ENCODE data around the gene MYL12A.
"Not testable (repeated sequence)": the region's sequence is repeated elsewhere in the genome, so short reads cannot be mapped to it uniquely, and the experiment has no call there.

MYL12A gene

DNA sequence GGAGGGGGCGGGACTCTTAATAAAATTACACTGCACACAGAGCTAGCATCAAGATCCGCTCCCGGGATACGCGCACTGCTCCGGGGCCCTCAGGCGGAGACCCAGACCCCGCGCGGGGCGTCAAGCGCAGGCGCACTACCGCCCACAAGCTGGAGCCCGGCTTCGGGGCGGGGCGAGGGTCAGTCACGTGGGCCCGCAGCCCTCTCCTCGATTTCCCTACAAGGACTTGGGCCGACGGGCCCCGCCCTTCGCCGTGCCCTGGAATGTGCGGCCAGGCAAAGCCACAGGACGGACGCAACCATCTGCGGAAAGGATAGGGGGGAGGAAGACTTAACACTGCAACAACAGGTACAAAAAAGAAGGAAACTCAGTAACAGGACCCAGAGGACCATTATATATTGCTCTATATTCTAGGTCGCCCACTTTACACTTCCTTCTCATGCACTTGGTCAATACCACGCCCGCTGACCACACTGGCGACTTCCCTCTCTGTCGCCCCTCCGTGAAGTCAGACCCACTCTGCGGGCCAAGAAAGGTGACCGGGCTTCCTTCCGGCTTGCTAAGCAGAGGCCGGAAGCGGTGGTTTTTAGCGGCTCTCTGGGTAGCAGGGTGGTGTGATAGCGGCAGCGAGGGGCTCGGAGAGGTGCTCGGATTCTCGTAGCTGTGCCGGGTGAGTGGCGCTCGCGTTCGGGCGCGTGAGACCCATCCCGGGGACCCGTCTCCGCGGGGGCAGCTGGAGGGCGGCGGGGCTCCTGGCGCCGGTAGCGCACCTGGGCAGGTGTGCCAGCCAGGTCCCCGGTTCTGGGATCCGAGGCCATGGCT lies at the start of gene MYL12A:
Gene MYL12A, plus strand, starts transcription at position 562 of the 822 bp plus-strand sequence. CDS start 5,447 bp downstream, outside the sequence.
- peak; percentile 98 for DNase-seq (ENCODE audit: low read depth)

DNA sequence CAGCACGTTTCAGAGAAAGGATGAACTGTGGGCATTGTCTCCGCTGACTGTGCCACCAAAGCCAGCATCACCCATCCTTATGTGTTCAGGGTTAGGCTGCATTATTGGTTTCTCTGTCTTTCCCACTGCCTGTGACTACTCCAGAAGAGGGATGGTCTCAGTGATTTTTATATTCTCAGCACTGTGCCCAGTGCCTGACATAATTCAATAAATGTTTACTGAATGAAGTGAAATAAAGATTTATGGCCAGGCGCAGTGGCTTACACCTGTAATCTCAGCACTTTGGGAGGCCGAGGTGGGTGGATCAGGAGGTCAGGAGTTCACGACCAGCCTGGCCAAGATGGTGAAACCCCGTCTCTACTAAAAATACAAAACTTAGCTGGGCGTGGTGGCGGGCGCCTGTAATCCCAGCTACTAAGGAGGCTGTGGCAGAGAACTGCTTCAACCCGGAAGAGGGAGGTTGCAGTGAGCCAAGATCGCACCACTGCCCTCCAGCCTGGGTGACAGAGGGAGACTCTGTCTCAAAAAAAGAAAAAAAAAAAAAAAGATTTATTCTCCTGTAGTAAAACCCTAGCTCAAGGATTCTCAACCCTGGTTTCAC lies 49.2 kb upstream of the MYL12A start:
- DNase-seq (ENCODE audit: low read depth) = not testable (repeated sequence)

DNA sequence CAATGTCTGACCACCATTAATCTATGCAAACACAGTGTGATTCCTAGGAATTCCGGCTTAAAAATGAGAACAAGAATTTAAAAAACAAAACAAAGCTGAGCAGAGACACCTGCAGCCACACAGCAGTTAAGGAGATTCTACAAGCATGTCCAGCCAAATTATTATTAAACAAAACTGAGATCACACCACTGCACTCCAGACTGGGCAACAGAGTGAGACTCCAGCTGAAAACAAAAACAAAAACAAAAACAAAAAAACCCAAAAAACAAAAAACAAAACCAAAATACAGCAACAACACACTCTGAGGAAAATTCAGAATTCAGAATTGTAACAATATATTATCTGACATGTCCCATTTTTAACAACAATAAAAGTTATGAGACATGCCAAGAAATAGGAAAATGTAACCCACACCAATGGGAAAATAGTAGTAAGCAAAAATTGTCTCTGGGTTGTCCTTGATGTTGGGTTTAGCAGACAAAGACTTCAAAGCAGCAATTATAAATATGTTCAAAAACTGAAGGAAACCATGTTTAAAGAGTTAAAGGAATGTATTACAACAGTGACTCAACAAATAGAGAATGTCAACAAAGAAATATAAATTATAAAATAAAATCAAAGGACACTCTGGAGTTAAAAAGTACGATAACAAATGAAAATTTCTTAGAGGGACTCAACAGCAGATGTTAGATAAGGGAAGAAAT lies 47.5 kb upstream of the MYL12A start:
- DNase-seq (ENCODE audit: low read depth) = no peak

DNA sequence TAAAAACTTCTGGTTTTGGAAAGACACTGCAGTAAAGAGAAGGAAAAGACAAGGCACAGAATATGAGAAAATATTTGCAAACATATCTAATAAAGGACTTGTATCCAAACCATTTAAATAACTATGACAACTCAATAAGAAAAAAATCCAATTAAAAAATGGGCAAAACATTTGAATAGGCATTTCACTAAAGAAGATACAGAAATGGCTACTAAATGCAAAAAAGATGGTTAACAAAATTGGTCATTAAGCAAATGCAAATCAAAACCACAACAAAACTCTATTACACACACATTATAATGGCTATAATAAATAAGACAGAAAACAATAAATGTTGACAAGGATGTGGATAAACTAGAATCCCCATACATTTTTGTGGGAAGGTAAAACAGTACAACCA lies 42.4 kb upstream of the MYL12A start:
- DNase-seq (ENCODE audit: low read depth) = no peak

DNA sequence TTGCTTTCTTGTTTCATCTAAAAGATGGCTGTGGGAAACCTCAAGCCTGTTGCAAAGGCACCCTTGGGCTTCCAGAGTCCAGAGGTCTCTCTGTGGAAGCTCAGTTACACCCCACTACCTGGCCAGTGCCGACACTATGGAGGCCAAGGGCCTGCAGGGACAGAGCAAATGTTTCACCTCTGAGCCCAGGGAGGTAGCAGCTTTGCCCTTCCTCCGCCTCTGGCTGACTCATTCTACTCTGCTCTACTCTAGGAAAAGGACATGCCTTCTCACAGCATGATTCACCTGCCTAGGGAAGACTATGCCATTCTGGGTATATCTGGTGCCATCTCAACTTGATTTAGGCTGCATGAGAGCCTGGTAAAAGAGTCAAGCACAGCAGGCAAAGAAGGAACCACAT lies 40.0 kb upstream of the MYL12A start:
- peak; percentile 61 for DNase-seq (ENCODE audit: low read depth)

DNA sequence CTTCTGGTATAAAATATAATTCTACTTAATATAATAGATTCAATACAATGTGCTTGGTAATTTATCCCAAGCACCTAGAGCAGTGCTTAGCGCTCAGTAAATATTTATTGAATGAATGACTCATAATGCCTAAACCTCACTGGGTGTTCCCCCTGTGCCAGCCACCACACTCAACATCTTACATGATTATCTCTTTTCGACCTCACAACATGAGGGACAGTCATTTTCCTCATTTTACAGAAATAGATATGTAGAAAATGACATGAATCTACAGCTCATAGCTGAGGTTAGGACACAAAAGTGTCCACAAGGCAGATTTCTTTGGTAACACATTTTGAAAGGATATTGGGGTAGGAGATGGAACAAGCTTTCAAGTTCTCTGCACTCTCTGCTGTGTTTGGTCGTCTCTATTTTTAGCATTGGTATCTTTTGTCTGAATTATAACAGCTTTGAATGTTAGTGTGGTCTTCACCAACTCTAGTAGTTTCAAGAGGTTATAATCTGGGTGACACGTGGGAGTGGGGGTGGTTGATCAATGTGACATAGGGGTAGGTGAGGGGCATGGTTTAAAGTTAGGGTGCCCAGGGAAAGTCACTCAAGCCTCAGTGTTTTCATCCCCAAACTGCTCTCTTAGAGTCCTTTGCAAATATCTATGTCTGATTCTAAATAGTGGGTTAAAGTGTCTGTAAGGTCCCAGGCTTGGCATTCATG lies 37.6 kb upstream of the MYL12A start:
- DNase-seq (ENCODE audit: low read depth) = peak; percentile 20

DNA sequence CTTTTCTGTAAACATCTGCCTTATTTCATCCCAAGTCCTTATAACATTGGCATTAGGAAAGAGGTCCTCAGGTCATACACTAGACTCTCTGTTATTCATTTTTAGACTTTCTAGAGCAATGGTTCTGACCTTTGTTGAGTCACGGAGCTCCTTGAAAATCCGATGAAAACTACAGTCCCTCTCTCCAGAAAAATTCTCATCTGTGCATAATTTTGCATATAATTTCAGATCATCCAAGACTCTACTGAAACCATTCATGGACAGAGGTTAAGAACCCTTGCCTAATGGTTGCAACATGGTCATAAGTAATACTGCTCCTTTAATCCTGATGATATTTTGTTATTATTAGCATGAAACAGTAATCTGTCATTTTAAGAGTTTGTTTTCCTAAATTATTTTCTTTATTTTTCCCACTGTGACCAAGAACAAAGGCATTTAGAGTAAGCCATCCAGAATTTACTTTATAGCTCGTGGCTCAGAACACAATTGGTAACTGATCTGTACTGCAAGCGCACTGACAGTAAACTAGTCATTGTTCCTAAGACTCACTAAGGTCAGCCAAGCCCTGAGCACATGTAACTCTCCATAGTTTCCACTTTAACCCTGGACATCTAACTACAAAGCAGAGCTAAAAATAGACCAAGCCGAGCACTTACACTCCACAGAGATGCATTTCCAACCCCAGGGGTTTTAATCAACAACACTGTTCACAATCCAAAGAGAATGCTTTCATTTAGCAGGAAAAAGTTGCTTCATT lies 36.2 kb upstream of the MYL12A start:
- no peak for DNase-seq (ENCODE audit: low read depth)

DNA sequence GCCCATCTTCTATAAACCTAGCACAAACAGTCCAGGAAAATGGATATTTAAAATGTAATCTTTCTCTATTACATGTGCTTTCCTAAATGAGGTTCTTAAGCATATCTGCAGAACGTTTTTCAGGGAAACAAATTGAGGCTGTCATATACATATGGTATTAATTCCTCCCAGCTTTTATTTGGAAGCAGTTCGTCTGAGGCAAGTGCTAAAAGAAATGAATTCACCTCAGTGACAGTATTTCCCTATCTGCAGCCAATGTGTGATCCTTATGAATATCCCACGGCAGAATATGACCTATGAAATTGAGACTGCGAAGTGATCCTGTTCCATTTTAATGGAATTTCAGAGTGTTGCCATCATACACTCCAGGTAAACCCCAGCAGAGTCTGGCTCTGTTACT lies 34.9 kb upstream of the MYL12A start:
- no peak for DNase-seq (ENCODE audit: low read depth)

DNA sequence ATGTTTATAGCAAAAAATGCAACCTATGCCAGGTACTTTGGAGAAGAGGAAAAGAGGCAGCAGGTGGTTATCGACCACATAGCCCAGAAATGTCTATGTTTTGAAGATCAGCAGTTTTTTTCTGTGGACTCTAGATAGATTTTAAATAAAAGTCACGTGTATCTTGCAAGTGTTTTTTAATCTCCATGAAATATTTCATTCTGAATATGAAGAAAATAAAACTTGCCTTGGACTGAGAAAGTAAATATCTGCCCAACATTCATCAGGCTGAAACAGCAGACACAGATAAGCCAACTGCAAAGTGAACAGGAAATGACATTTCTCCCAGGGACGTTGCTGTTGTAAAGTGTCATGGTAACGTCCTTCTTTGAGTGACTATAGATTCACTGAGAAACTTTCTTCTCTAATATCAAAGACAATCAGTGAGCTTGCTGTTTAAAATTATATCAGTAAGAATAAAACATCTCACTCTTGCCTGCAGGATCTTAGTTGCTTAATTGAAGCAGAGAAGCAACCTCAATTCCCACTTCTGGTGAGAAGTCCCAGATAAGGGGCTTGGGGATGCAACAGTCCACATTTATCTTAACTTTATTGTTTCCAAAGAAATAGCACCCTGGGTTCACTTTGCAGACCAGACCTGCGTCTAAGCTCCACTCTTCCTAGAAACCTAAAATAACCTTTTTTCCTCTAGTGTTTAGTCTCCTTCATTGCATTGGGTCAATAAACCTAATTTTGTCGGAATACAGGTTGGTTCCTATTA lies 34.1 kb upstream of the MYL12A start:
- DNase-seq (ENCODE audit: low read depth) = no peak

DNA sequence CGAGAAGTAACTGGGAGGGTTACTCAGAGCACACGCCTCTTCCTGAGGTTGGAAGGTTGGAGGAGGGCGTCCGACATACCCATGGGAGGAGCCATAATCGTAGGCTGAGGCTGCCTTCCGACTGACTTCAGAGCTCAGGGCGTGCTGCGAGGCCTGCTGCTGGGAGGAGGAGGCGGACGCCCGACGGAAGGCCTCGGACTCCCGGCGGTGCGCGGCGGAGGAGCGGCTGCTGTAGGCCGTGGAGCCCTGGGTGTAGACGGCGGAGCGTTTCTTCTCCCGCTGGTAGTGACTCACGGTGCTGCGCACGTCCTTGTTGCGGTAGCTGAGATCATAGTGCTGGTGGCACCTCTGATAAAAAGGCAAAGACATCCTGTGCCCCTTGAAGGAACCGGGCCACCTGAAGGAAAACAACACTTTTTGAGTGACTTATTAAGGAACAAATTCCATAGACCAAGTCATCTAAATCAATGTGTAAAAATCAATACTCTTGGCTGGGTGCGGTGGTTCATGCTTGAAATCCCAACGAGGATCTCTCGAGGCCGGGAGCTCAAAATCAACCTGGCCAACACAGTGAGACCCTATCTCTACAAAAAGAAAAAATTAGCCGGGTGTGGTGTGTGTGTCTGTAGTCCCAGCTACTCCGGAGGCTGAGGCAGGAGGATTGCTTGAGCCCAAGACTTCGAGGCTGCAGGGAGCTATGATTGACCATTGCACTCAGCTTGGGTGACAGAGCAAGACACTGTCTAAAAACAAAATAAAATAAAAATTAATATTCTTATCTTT lies 32.6 kb upstream of the MYL12A start:
- DNase-seq (ENCODE audit: low read depth) = no peak

DNA sequence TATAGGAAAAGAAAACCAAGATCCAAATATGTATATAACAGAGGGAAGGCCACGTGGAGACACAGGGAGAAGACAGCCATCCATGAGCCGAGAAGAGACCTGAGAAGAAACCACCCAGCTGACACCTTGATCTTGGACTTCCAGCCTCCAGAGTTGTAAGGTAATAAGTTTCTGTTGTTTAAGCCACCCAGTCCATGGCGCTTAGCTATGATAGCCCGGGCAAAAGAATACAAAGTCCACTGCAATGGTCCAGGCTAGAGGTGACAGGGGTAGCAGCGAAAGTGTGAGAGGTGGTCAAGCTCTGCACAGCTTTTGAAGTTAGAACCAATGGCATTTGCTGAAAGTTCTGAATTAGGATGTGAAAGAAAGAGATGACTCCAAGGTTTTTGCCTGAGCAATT lies 30.6 kb upstream of the MYL12A start:
- DNase-seq (ENCODE audit: low read depth) = no peak

DNA sequence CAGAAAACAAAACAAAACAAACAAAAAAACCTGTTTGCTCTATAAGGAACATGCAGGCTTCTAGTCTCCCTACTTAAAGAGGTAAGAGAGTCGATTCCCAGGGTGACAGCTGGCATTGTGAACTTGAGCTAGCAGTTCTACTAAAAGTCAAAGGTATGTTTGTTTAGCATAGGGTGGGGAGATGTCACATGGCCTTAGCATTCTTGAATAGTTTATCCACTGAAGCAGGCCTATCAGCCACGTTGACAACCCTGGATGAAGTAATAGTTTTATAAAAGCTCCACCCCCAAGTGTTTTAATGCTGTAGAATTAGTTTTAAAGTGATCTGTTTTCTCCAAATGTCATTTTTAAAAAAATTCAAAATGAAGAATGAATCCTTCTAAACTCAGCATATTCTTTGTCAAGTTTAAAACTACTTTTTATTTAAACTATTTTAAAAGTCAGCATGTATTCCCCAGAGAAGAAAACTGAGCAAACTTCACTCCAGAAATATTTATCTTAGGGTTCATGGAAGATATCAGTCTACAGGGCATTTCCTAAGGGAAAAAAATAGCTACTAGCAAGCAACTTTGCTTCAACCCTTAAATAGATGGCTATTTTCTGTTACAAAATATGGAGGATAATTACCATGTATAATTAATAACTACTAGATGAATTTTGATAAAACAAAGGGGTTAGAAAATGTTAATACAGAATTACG lies 29.5 kb upstream of the MYL12A start:
- DNase-seq (ENCODE audit: low read depth) = no peak

DNA sequence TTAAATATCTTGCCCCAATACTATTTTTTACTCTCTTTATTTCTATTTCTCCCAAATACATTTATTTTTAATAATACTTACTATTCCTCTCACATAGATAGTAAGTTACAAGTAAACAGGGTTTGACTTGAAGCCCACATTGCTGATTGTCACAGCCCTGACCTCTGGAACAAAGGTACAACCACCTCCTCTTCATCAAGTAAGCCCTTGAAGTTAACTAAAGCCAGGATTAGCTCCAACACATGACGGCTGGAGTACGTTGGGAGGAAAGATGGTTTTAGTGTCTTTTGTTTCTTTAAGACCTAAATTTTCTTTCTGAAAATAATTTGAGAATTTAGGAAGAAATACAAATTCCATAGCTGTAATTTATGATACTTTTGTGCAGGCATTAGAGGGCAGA lies 28.8 kb upstream of the MYL12A start:
- no peak for DNase-seq (ENCODE audit: low read depth)

DNA sequence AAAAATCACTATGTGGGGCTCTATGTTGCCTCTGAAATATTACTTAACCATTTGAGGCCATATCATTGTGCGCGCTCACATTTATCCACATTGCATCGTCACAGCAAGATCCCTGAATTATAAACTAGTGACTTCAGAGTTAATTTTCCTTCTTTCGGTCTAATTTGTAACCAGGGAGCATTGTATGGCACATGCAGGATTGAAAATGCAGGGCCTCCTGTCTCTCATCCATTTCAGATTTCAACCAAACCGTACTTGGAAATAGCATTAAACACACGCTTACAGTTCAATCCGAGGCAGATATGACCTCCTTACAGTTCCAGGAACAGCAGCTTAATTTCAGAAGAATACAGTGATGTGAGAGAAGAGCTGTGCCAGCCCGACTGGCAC lies 28.4 kb upstream of the MYL12A start:
- no peak for DNase-seq (ENCODE audit: low read depth)

DNA sequence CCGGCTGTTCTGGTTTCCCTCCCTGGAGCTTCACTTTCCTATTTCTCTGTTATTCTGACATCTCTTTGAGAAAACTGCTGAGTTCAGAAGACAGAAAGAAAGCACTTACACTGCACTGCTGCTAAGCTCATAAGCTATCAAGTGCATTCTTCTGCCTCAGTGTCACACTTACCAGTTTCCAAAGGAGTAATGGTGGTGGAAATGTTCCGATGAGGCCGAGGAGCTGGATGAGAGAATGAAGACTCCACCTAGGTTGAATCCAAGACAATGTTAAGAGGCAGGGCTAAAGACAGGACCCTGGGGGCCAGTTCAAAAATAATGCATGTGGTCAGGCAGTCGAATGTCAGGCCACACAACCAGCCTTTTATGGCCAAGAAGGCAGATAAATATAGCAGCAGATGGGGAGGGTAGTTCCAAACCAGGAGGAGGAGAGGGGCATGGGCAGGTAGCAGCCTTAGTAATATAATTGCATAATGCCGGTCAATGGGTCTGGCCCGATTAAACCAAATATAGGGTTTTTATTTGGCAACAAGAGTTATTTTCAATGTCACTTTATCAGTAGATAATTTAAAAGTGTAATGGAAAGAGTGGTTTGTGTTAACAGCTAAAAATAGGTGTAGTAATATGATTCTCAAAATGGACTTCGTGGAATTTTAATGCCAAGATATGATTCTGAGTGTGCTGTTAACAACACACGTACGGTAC lies 27.8 kb upstream of the MYL12A start, which contains the start of gene MYOM1:
Gene MYOM1, minus strand, starts transcription at position 338 of the 705 bp plus-strand sequence. CDS start 4,745 bp downstream, outside the sequence.
- no peak for DNase-seq (ENCODE audit: low read depth)

DNA sequence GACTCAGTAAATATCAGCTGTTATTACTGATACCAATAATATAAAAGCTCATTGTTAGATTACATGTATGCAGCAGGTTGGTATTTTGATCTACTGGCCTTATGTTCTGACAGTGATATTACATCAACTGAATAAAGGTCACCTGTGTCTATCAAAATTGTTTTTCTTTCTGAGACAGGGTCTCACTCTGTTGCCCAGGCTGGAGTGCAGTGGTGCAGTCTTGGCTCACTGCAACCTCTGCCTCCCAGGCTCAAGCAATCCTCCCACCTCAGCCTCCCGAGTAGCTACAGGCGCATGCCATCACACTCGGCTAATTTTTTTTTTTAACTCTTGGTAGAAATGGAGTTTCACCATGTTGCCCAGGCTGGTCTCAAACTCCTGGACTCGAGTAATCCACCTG lies 26.7 kb upstream of the MYL12A start:
- DNase-seq (ENCODE audit: low read depth) = not testable (repeated sequence)

DNA sequence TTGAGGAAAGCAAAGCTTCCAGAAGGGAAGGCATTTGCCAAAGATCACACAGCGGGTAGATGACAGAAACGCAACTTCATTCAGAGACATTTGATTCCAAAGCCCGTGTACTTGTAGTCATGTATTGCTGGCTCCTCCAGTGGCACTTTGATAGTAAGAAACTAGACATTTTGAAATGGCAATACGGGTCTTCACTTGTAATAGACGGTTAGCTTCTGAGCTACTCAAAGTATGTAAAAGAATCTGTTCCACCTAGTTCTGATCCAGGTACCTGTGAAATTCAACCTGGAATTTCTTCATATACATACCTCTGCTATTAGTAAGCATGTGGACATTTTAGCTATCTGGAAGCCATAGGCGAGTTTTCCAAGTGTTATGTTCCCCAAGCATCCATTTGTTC lies 26.1 kb upstream of the MYL12A start:
- DNase-seq (ENCODE audit: low read depth) = no peak

DNA sequence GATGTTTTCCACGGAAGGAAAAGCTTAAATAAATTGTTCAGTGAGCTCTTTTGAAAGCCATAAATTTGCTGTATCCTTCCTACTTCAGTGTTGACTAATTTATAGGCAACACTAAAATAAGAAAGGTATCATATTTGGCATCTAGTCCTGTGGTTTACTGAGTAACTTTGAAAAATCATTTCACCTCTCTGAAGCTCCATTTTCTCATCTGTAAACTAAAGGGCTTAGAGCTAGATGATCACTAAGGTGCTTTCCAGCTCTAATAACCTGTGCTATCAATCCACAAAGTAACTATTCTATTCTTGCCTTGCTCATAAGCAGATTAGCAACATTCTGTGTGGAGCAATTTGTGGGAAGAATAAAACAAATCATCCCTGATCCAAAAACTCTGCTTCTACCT lies 24.2 kb upstream of the MYL12A start:
- no peak for DNase-seq (ENCODE audit: low read depth)

DNA sequence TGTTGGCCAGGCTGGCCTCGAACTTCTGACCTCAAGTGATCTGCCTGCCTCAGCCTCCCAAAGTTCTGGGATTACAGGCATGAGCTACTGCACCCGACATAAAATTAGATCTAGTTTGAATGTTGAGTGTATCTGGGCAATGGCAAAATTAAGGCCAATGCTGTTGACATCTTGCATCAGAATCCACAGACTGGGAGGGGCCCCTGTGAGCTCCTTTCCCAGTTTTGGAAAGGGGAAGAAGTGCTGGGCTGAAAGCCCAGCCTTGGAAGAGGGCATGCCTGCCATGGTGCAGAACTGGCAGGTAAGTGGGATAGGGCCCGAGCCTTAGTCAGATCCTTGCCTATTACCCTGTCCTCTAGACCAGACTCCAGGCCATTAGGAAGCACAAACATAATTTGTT lies 23.4 kb upstream of the MYL12A start:
- DNase-seq (ENCODE audit: low read depth) = no peak

All from ELR (cell line).